ENCODE results near the gene CNTN5.

CNTN5 gene

DNA sequence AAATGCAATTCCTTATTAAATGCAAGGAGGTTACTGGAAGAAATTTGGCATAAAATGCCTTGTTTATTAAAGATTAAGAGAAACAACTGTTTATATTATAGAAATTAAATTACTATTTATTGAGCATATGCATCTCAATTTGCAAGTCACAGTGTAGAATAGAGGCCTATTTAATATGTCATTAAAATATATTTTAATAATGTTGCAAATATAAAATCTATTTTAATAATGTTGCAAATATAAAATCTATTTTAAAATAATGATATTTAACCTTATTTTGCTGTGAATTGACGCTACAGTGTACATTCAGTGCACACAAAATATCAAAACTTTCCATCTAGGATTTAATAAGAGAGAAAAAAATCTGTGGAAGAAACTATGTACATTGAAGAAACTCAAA is 188.1 kb downstream of the CNTN5 start:
- no peak overlapping the region for H3K4me3 ChIP-seq (ENCODE audit: low read depth, low read length)
- no peak overlapping the region for H2AFZ ChIP-seq (ENCODE audit: insufficient read depth, low read length, poor library complexity)
- no peaks in the 10 kb centered on the region for H3K4me1 ChIP-seq (ENCODE audit: control insufficient read depth in 1 of 2, insufficient read depth in 2 of 2, low read length in 2 of 2)
- no peak overlapping the region for H3K4me2 ChIP-seq (ENCODE audit: low read length)
- no peaks in the 10 kb centered on the region for H3K79me2 ChIP-seq (ENCODE audit: control insufficient read depth, insufficient read depth, low read length, poor library complexity)
- H2AK5ac ChIP-seq (ENCODE audit: low read length), result no peak overlapping the region
- H2BK120ac ChIP-seq (ENCODE audit: insufficient read depth, low read length, poor library complexity), result no peak overlapping the region
- no peak overlapping the region for H3K9ac ChIP-seq (ENCODE audit: low read length)
- no peak overlapping the region for H3K18ac ChIP-seq (ENCODE audit: low read length)
- no peaks in the 10 kb centered on the region for H3K79me1 ChIP-seq (ENCODE audit: low read length)
- H2BK5ac ChIP-seq (ENCODE audit: low read depth, low read length, poor library complexity), result no peak overlapping the region
- no peaks in the 10 kb centered on the region for H3K36me3 ChIP-seq (ENCODE audit: control insufficient read depth in 1 of 2, insufficient read depth in 2 of 2, low read length in 2 of 2)
- DNase-seq, result no peak
- WGBS (ENCODE audit: extremely low coverage, insufficient coverage, insufficient read length), result no CpG with 5 or more reads among the region's 1 CpG
- no peak overlapping the region for H2BK12ac ChIP-seq (ENCODE audit: low read length)
- no peak overlapping the region for H3K14ac ChIP-seq (ENCODE audit: low read length)
- H4K12ac ChIP-seq (ENCODE audit: low read depth, low read length), result no peak overlapping the region
- H3K23ac ChIP-seq (ENCODE audit: low read length), result no peak overlapping the region
- no peaks in the 10 kb centered on the region for H3K9me3 ChIP-seq (ENCODE audit: insufficient read depth, low read depth, low read length)
- H4K8ac ChIP-seq (ENCODE audit: low read depth, low read length), result no peak overlapping the region
- no peak overlapping the region for H3K4ac ChIP-seq (ENCODE audit: low read depth, low read length)
- H3K27ac ChIP-seq (ENCODE audit: low read depth, low read length), result no peak overlapping the region
- H4K91ac ChIP-seq (ENCODE audit: low read depth, low read length), result no peak overlapping the region
- H3K27me3 ChIP-seq (ENCODE audit: insufficient read depth, low read length), result no peaks in the 10 kb centered on the region

DNA sequence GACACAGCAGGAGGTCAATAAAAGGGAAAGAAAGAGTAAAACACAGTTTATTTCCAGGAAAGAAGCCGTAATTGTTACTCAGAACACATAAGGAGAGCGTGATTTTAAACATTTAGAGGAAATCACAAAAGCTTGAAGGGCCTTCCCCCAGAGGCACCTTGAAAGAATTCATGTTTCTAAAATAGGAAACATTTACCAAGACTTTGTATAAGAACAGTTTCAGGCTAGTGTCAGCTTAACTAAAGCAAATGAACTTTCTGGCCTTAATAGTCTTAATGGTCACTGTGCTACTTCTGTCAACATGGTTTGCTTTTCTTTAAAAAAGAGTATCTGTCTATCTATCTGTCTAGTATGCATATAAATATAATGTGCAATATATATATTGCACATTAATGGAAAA is 208.8 kb downstream of the CNTN5 start:
- H2AK5ac ChIP-seq (ENCODE audit: low read length), result no peak overlapping the region
- H3K4me2 ChIP-seq (ENCODE audit: low read length), result no peak overlapping the region
- no peak overlapping the region for H2AFZ ChIP-seq (ENCODE audit: insufficient read depth, low read length, poor library complexity)
- no peak overlapping the region for H3K23ac ChIP-seq (ENCODE audit: low read length)
- no peak overlapping the region for H2BK120ac ChIP-seq (ENCODE audit: insufficient read depth, low read length, poor library complexity)
- H3K4ac ChIP-seq (ENCODE audit: low read depth, low read length), result no peak overlapping the region
- no peak overlapping the region for H2BK5ac ChIP-seq (ENCODE audit: low read depth, low read length, poor library complexity)
- H3K14ac ChIP-seq (ENCODE audit: low read length), result no peak overlapping the region
- H2BK12ac ChIP-seq (ENCODE audit: low read length), result no peak overlapping the region
- no peak for DNase-seq
- no CpG with 5 or more reads among the region's 2 CpGs for WGBS (ENCODE audit: extremely low coverage, insufficient coverage, insufficient read length)
- H3K9ac ChIP-seq (ENCODE audit: low read length), result no peak overlapping the region
- no peaks in the 10 kb centered on the region for H3K9me3 ChIP-seq (ENCODE audit: insufficient read depth, low read depth, low read length)
- H4K12ac ChIP-seq (ENCODE audit: low read depth, low read length), result no peak overlapping the region
- no peak overlapping the region for H4K91ac ChIP-seq (ENCODE audit: low read depth, low read length)
- H3K18ac ChIP-seq (ENCODE audit: low read length), result no peak overlapping the region
- H3K36me3 ChIP-seq (ENCODE audit: control insufficient read depth in 1 of 2, insufficient read depth in 2 of 2, low read length in 2 of 2), result no peaks in the 10 kb centered on the region
- no peaks in the 10 kb centered on the region for H3K27me3 ChIP-seq (ENCODE audit: insufficient read depth, low read length)
- H3K79me2 ChIP-seq (ENCODE audit: control insufficient read depth, insufficient read depth, low read length, poor library complexity), result no peaks in the 10 kb centered on the region
- no peaks in the 10 kb centered on the region for H3K4me1 ChIP-seq (ENCODE audit: control insufficient read depth in 1 of 2, insufficient read depth in 2 of 2, low read length in 2 of 2)
- no peak overlapping the region for H4K8ac ChIP-seq (ENCODE audit: low read depth, low read length)
- H3K27ac ChIP-seq (ENCODE audit: low read depth, low read length), result no peak overlapping the region
- H3K4me3 ChIP-seq (ENCODE audit: low read depth, low read length), result no peak overlapping the region
- H3K79me1 ChIP-seq (ENCODE audit: low read length), result no peaks in the 10 kb centered on the region

DNA sequence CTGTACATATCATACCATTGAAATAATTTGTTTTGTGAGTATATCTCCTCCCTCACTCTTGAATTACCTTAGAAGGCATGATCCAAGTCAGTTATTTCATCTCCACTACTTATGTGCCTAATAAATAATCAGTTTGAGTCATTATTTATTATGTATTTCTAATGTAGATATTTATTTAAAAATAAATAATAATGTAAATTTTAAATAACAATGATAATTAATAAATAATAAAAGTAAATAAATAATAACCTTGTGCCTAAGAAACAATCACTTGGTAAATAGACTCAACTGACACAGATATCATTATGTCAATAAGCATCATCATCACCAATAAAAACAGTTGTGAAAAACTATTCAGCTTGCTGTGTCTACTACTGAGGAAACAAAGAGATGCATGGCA is 213.8 kb downstream of the CNTN5 start:
- Histone ChIP-seq H3K18ac (ENCODE audit: low read length) (no peak overlapping the region), H3K4ac (ENCODE audit: low read depth, low read length) (no peak overlapping the region), H4K12ac (ENCODE audit: low read depth, low read length) (no peak overlapping the region), H3K27me3 (ENCODE audit: insufficient read depth, low read length) (no peaks in the 10 kb centered on the region), H3K9me3 (ENCODE audit: insufficient read depth, low read depth, low read length) (no peaks in the 10 kb centered on the region), H3K23ac (ENCODE audit: low read length) (no peak overlapping the region), H2BK5ac (ENCODE audit: low read depth, low read length, poor library complexity) (no peak overlapping the region), H3K79me2 (ENCODE audit: control insufficient read depth, insufficient read depth, low read length, poor library complexity) (no peaks in the 10 kb centered on the region), H2AK5ac (ENCODE audit: low read length) (no peak overlapping the region), H3K27ac (ENCODE audit: low read depth, low read length) (no peak overlapping the region), H2AFZ (ENCODE audit: insufficient read depth, low read length, poor library complexity) (no peak overlapping the region), H4K91ac (ENCODE audit: low read depth, low read length) (no peak overlapping the region), H3K4me1 (ENCODE audit: control insufficient read depth in 1 of 2, insufficient read depth in 2 of 2, low read length in 2 of 2) (no peaks in the 10 kb centered on the region), H3K4me3 (ENCODE audit: low read depth, low read length) (no peak overlapping the region), H2BK12ac (ENCODE audit: low read length) (no peak overlapping the region), H3K14ac (ENCODE audit: low read length) (no peak overlapping the region), H3K9ac (ENCODE audit: low read length) (no peak overlapping the region), H2BK120ac (ENCODE audit: insufficient read depth, low read length, poor library complexity) (no peak overlapping the region), H3K4me2 (ENCODE audit: low read length) (no peak overlapping the region), H3K79me1 (ENCODE audit: low read length) (no peaks in the 10 kb centered on the region), H3K36me3 (ENCODE audit: control insufficient read depth in 1 of 2, insufficient read depth in 2 of 2, low read length in 2 of 2) (no peaks in the 10 kb centered on the region), H4K8ac (ENCODE audit: low read depth, low read length) (no peak overlapping the region)
- DNase-seq, result no peak

DNA sequence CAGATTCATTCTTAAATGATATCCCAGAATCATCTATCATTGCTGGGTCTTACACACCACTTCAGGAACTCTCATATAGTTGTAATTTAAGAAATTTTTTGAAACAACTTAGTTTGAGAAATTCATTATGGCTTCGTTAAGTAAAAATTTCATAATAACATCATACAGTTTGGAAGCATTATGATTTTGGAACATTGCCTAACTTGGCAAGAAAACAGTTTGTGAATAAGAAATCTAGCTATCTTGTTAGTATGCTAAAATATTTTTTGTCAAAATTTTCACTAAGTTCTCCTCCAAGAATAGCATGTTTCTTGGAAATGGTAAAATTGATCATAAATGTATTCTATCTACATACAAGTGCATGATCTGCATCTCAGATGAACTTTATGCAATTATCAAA is 217.7 kb downstream of the CNTN5 start:
- no peak overlapping the region for H3K18ac ChIP-seq (ENCODE audit: low read length)
- no peaks in the 10 kb centered on the region for H3K79me2 ChIP-seq (ENCODE audit: control insufficient read depth, insufficient read depth, low read length, poor library complexity)
- H4K91ac ChIP-seq (ENCODE audit: low read depth, low read length), result no peak overlapping the region
- H4K8ac ChIP-seq (ENCODE audit: low read depth, low read length), result no peak overlapping the region
- no peak overlapping the region for H2BK120ac ChIP-seq (ENCODE audit: insufficient read depth, low read length, poor library complexity)
- no peak overlapping the region for H3K4ac ChIP-seq (ENCODE audit: low read depth, low read length)
- no peak overlapping the region for H3K9ac ChIP-seq (ENCODE audit: low read length)
- no peaks in the 10 kb centered on the region for H3K79me1 ChIP-seq (ENCODE audit: low read length)
- H3K4me3 ChIP-seq (ENCODE audit: low read depth, low read length), result no peak overlapping the region
- no peak overlapping the region for H3K23ac ChIP-seq (ENCODE audit: low read length)
- no peak overlapping the region for H3K27ac ChIP-seq (ENCODE audit: low read depth, low read length)
- H3K14ac ChIP-seq (ENCODE audit: low read length), result no peak overlapping the region
- H4K12ac ChIP-seq (ENCODE audit: low read depth, low read length), result no peak overlapping the region
- no peaks in the 10 kb centered on the region for H3K36me3 ChIP-seq (ENCODE audit: control insufficient read depth in 1 of 2, insufficient read depth in 2 of 2, low read length in 2 of 2)
- H3K4me1 ChIP-seq (ENCODE audit: control insufficient read depth in 1 of 2, insufficient read depth in 2 of 2, low read length in 2 of 2), result no peaks in the 10 kb centered on the region
- no peak overlapping the region for H2AFZ ChIP-seq (ENCODE audit: insufficient read depth, low read length, poor library complexity)
- WGBS (ENCODE audit: extremely low coverage, insufficient coverage, insufficient read length), result no CpG with 5 or more reads among the region's 1 CpG
- H2BK5ac ChIP-seq (ENCODE audit: low read depth, low read length, poor library complexity), result no peak overlapping the region
- no peaks in the 10 kb centered on the region for H3K27me3 ChIP-seq (ENCODE audit: insufficient read depth, low read length)
- H3K9me3 ChIP-seq (ENCODE audit: insufficient read depth, low read depth, low read length), result no peaks in the 10 kb centered on the region
- no peak overlapping the region for H2BK12ac ChIP-seq (ENCODE audit: low read length)
- H2AK5ac ChIP-seq (ENCODE audit: low read length), result no peak overlapping the region
- no peak for DNase-seq
- H3K4me2 ChIP-seq (ENCODE audit: low read length), result no peak overlapping the region
